GM12878 (cell line): ENCODE measurements around the gene ARAP3. TPM values are rescaled to one million over a fixed set of nuclear protein-coding genes. Genes with fewer than 3 reads are reported as not detected.

Source experiments
- ATAC-seq: fragments of 200-7000 bp; cut with Tn5 transposase; 3 replicates; pipeline ENCODE4 v1.9.1; 2020; ENCODE audit warnings: mild to moderate bottlenecking, moderate library complexity
- BruUV-seq: library from RNA; stranded (reverse); fragments of 400-500 nt; replicated peaks from 2 replicates; lab custom pipeline; 2021; lab: Mats Ljungman, UMichigan
- CTCF ChIA-PET: fragments of 300-600 bp; sonication (Branson Sonifier 250); formaldehyde crosslinking; extraction: SDS; loops from one replicate; lab custom pipeline; 2021; ENCODE audit warnings: inconsistent platforms; lab: Yijun Ruan, JAX
- POLR2A ChIA-PET: fragments of 350-600 bp; formaldehyde crosslinking; extraction: SDS; loops from one replicate; lab custom pipeline; 2021; ENCODE audit warnings: inconsistent platforms; lab: Charles Lee
- RAD21 ChIA-PET: fragments of 300-600 bp; sonication (Branson Sonifier 250); formaldehyde crosslinking; loops from one replicate; lab custom pipeline; 2023; ENCODE audit warnings: antibody characterized with exemption; ENCODE audit not compliant: unreplicated experiment; lab: Charles Lee
- SMC1A ChIA-PET: fragments of 300-600 bp; sonication (Branson Sonifier 250); formaldehyde crosslinking; loops from one replicate; lab custom pipeline; 2023; ENCODE audit not compliant: unreplicated experiment, uncharacterized antibody; lab: Charles Lee
- DNase-seq: peaks from one replicate; pipeline ENCODE4 v3.0.0-alpha.2; 2011; ENCODE audit warnings: low read depth, low spot score
- FAIRE-seq: peaks from 3 replicates; lab custom pipeline; 2011; peaks lifted over from hg19 to GRCh38; lab: Jason Lieb, UNC
- H2AFZ ChIP-seq: 2 replicates; pipeline ENCODE4 v1.6.0; 2011; ENCODE audit warnings: low read depth, low read length, control low read depth; ENCODE audit not compliant: control insufficient read depth
- H3K27ac ChIP-seq: 2 replicates; pipeline ENCODE4 v1.5.1; 2011; ENCODE audit warnings: control low read depth; ENCODE audit not compliant: control insufficient read depth, insufficient read depth
- H3K27me3 ChIP-seq, 2 experiments: replicated peaks in 1 of 2; 2 replicates each; pipeline versions ENCODE4 v1.6.0 to v1.6.1; 2011; ENCODE audit warnings: low read length in 1 of 2; ENCODE audit not compliant: control insufficient read depth in 2 of 2, insufficient read depth in 2 of 2
- H3K36me3 ChIP-seq, 2 experiments: 2 replicates each; pipeline ENCODE4 v1.5.1; 2011; ENCODE audit warnings: low read length in 1 of 2; ENCODE audit not compliant: control insufficient read depth in 2 of 2, insufficient read depth in 2 of 2
- H3K4me1 ChIP-seq: 2 replicates; pipeline ENCODE4 v1.6.1; 2011; ENCODE audit warnings: mild to moderate bottlenecking, low read length, moderate library complexity, mixed read lengths; ENCODE audit not compliant: control insufficient read depth, insufficient read depth
- H3K4me2 ChIP-seq: 2 replicates; pipeline ENCODE4 v1.6.0; 2011; ENCODE audit warnings: control low read depth; ENCODE audit not compliant: control insufficient read depth, insufficient read depth
- H3K4me3 ChIP-seq: fragments of 200-600 bp; sonication (generic); 2 replicates; pipeline ENCODE4 v1.5.1; 2016
- H3K79me2 ChIP-seq: 2 replicates; pipeline ENCODE4 v1.6.0; 2011; ENCODE audit warnings: low read length; ENCODE audit not compliant: control insufficient read depth, insufficient read depth
- H3K9ac ChIP-seq: 2 replicates; pipeline ENCODE4 v1.8.0; 2011; ENCODE audit warnings: low read length, control low read depth, mixed read lengths; ENCODE audit not compliant: control insufficient read depth, insufficient read depth
- H3K9me3 ChIP-seq: replicated peaks from 3 replicates; pipeline ENCODE4 v1.5.1; 2011; ENCODE audit warnings: mild to moderate bottlenecking, low read length; ENCODE audit not compliant: control insufficient read depth, insufficient read depth
- H4K20me1 ChIP-seq: 2 replicates; pipeline ENCODE4 v1.6.0; 2011; ENCODE audit not compliant: control insufficient read depth, insufficient read depth
- ATF7 ChIP-seq: fragments of 450-650 bp; IDR thresholded peaks from 2 replicates; pipeline ENCODE4 v1.6.1; 2016; ENCODE audit warnings: low read depth, mild to moderate bottlenecking
- CEBPB ChIP-seq, 2 experiments: fragments of 150-350 bp in 1 of 2; IDR thresholded peaks; 2 replicates each; pipeline ENCODE4 v1.6.1; 2012 to 2014; ENCODE audit warnings: low read depth in 2 of 2, low read length in 2 of 2, borderline replicate concordance in 1 of 2, inconsistent platforms in 1 of 2
- CREM ChIP-seq: IDR thresholded peaks from 2 replicates; pipeline ENCODE4 v1.6.1; 2014; ENCODE audit warnings: antibody characterized with exemption, low read depth
- GABPA ChIP-seq: IDR thresholded peaks from 2 replicates; pipeline ENCODE4 v1.6.1; 2014; ENCODE audit warnings: antibody characterized with exemption, low read depth, mild to moderate bottlenecking, inconsistent platforms
- HCFC1 ChIP-seq: fragments of 150-350 bp; IDR thresholded peaks from 2 replicates; pipeline ENCODE4 v1.6.1; 2014; ENCODE audit warnings: low read length
- MTA2 ChIP-seq: fragments of 450-650 bp; IDR thresholded peaks from 2 replicates; pipeline ENCODE4 v1.6.1; 2016; ENCODE audit warnings: low read depth, mild to moderate bottlenecking, moderate library complexity
- MYC ChIP-seq: IDR thresholded peaks from 2 replicates; pipeline ENCODE4 v1.6.1; 2011; ENCODE audit warnings: mild to moderate bottlenecking, low read length, moderate library complexity, inconsistent platforms; ENCODE audit not compliant: insufficient read depth, insufficient replicate concordance, insufficient read length, severe bottlenecking
- TBL1XR1 ChIP-seq: IDR thresholded peaks from 2 replicates; pipeline ENCODE4 v1.6.1; 2012; ENCODE audit warnings: low read depth, low read length, improper control_type of control experiment
- WGBS: methylation state at CpG from one replicate; pipeline ENCODE4 v1.1.6; 2016; ENCODE audit warnings: low lambda C conversion rate; ENCODE audit not compliant: insufficient replicate concordance, insufficient coverage; ENCODE audit errors: missing lambda C conversion rate; 5-methylcytosine and 5-hydroxymethylcytosine counted together
- in situ Hi-C: fragments of 300-500 bp; cut with MboI; formaldehyde crosslinking; loops from 9 replicates; pipeline ENCODE4 v1.14.3; 2018; ENCODE audit warnings: mixed read lengths
- intact Hi-C: fragments of 100-400 bp; cut with micrococcal nuclease; formaldehyde crosslinking; loops from one replicate; pipeline ENCODE4 v1.14.2; 2022; ENCODE audit not compliant: unreplicated experiment
- polyA plus RNA-seq, 11 experiments: library from polyadenylated mRNA; depleted of rRNA in 4 of 11; unstranded in 6 of 11; stranded (reverse) in 5 of 11; fragments of >200 nt; fragmentation: Nextera tagmentation in 4 of 11; fragmentation: Illumina TruSeq in 1 of 11; extraction: Ambion mirVana in 4 of 11; extraction: Trizol in 1 of 11; gene quantifications; 1 replicate in 1 of 11; 2 replicates in 10 of 11; pipeline versions ENCODE4 v1.2.1 to v1.2.3, GENCODE V29; 2011 to 2016; ENCODE audit warnings: inconsistent platforms in 2 of 11, missing spikeins in 2 of 11, low read depth in 1 of 11
- total RNA-seq, 4 experiments: library from RNA; depleted of rRNA in 3 of 4; stranded (reverse); fragments of >200 nt in 3 of 4; fragmentation: Illumina TruSeq in 1 of 4; extraction: Trizol in 1 of 4; gene quantifications; 2 replicates each; pipeline versions ENCODE4 v1.2.1 to v1.2.3, GENCODE V29; 2013 to 2021
- TF ChIP-seq, protein P1 (sequence below): fragments of 450-650 bp; IDR thresholded peaks from 2 replicates; pipeline ENCODE4 v1.6.1; 2017; ENCODE audit warnings: low read depth, mild to moderate bottlenecking, moderate library complexity
- TF ChIP-seq, protein P2 (sequence below), 3 experiments: IDR thresholded peaks in 2 of 3; conservative IDR thresholded peaks in 1 of 3; 2 replicates each; pipeline ENCODE4 v1.5.1; 2011; ENCODE audit warnings: low read depth in 3 of 3, low read length in 3 of 3, mild to moderate bottlenecking in 3 of 3, control low read depth in 2 of 3, moderate library complexity in 2 of 3, inconsistent platforms in 1 of 3, mixed read lengths in 1 of 3; ENCODE audit not compliant: control insufficient read depth in 2 of 3, insufficient read depth in 1 of 3; ENCODE audit errors: extremely low read depth in 1 of 3

ARAP3 gene
- total and polyA plus RNA-seq, 10 of the 15 experiments (the other 5 are each of a cell fraction or from before 2014, with no cell fraction given): 0.01 to 0.08 TPM; not detected in 8

DNA sequence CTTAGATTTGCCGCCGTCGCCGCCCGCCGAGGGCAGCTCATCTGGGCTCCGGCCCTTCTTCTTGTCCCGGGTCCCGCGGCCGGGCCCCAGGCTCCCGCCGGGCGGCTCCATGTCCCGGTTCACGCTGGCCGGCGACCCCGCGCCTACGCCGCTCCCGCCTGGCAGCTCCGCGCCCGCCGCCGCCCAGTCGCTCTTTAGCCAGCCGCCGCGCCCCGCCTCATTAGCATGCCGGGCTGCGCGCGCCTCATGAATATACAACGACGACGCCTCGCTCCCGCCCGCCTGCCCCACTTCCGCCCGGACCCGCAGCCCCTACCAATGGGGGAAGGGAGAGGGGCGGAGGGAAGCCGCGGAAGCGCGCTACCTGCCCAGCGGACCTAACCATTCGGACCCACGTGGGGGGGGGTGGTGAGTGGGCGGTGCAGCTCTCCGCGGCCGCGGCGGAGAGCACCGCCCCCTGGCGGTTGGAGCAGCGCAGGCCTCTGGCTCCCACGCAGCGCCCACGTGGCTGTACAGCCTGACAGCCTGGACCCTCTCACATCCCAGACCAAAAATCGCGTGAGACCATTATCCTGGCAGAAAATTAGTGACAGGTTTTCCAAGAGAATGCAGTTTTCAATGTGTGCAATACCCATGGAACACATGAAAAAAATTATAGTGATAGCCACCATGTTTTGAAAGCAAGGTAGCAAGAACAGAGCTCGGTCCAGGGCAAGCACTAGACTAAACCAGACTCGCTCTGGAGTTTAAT, 63.1 kb downstream of the ARAP3 start, which contains the start of gene DIAPH1 (continued):
- TF ChIP-seq CEBPB (IDR thresholded peaks at IDR 0.05; ENCODE audit: borderline replicate concordance in 1 of 2, low read depth in 2 of 2, low read length in 2 of 2): no peak
- peak; percentile 79 for TF ChIP-seq GABPA
- TF ChIP-seq ATF7: peak; percentile 95
- peak; percentile 75; the same call in 1 of the 2 replicates for TF ChIP-seq CREM
- TF ChIP-seq MYC: peak; percentile 95
- TF ChIP-seq, protein P1, sequence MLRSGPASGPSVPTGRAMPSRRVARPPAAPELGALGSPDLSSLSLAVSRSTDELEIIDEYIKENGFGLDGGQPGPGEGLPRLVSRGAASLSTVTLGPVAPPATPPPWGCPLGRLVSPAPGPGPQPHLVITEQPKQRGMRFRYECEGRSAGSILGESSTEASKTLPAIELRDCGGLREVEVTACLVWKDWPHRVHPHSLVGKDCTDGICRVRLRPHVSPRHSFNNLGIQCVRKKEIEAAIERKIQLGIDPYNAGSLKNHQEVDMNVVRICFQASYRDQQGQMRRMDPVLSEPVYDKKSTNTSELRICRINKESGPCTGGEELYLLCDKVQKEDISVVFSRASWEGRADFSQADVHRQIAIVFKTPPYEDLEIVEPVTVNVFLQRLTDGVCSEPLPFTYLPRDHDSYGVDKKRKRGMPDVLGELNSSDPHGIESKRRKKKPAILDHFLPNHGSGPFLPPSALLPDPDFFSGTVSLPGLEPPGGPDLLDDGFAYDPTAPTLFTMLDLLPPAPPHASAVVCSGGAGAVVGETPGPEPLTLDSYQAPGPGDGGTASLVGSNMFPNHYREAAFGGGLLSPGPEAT: peak; percentile 61; the same call in 1 of the 2 replicates

DNA sequence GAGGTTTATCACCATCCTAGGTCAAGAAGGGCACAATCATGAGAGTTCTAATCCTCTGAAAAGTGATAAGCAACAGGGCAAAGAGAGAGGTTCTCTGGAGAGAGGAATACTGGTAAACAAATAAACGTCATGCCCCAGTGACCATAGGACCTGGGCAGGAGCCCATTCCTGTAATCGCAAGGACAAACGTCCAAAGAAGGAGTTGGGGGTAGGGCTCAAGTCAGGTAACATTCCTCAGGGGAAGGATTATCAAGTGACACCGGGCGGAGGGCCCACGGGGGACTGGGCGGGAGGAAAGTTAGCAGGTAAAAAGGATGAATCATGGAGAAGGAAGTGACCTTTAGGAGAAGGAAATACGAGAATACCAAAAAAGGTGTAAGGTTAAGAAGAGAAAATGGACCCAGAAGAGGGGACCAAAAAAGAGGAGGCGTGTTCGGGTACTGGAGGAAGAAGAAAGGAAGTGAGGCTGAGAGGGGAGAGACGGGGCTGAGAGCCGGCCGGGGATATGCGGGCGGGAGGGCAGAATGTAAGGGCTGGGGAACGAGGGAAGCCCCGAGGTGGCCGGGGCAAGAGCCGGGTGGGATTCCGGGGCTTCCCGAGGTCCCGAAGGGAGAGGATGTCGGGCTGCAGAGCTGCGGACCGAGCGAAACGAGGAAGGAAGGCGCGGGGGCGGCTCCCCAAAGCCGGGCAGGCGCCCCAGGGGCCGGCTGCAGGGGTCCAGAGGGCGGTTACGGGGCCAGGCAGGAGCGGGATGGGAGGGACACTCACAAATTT, 63.8 kb downstream of the ARAP3 start:
- no peaks in the 10 kb centered on the region for H4K20me1 ChIP-seq
- no peaks in the 10 kb centered on the region for H3K27me3 ChIP-seq
- ChIA-PET CTCF (interaction anchor here (0.7 to 15.5 kb wide), 23 partner anchors 13 to 351 kb away, joined by 3 to 517 read pairs (median 7); partner anchors contain the start of genes FCHSD1, HDAC3, PCDHGA10 and RELL2), RAD21 (interaction anchor here (0.7 to 9.9 kb wide), 17 partner anchors 11 to 352 kb away, joined by 3 to 299 read pairs (median 10); partner anchors contain the start of genes FCHSD1, HDAC3 and RELL2), SMC1A (interaction anchor here (1.2 to 14.0 kb wide), 14 partner anchors 13 to 306 kb away, joined by 3 to 245 read pairs (median 7); partner anchors contain the start of genes DELE1, FCHSD1, HDAC3 and PCDHGA10), POLR2A (interaction anchor here (1.0 to 13.9 kb wide), 13 partner anchors 10 to 351 kb away, joined by 3 to 215 read pairs (median 11); partner anchors contain the start of genes FCHSD1, HDAC3, RELL2 and RNF14)
- peaks cover 5 to 18% of the 10 kb centered on the region in 2 experiments for H3K36me3 ChIP-seq
- no peak for FAIRE-seq
- in situ Hi-C loops: loop anchor here (25.0 kb wide), 2 partner anchors 1206 to 1581 kb away; partner anchors contain the start of genes ANKHD1 and NRG2
- H3K27ac ChIP-seq: peak overlapping the region; percentile 84
- no TSS peak for BruUV-seq
- no peaks in the 10 kb centered on the region for H3K9me3 ChIP-seq
- DNase-seq: no peak
- H2AFZ ChIP-seq: peak overlapping the region; percentile 60
- peak; percentile 58 for ATAC-seq
- H3K9ac ChIP-seq: peak overlapping the region; percentile 87
- intact Hi-C loops: loop anchor here (2.0 to 10.0 kb wide), 2 partner anchors 17 to 903 kb away; no protein-coding TSS in a partner anchor
- H3K4me3 ChIP-seq: peak overlapping the region; percentile 89
- WGBS: 1% methylated on average over 31 of the region's 36 CpGs
- H3K79me2 ChIP-seq: peaks cover 49% of the 10 kb centered on the region
- H3K4me1 ChIP-seq: peaks cover 10% of the 10 kb centered on the region
- peak overlapping the region; percentile 91 for H3K4me2 ChIP-seq
- TF ChIP-seq, protein P1: peak; percentile 73
- TF ChIP-seq, protein P2, sequence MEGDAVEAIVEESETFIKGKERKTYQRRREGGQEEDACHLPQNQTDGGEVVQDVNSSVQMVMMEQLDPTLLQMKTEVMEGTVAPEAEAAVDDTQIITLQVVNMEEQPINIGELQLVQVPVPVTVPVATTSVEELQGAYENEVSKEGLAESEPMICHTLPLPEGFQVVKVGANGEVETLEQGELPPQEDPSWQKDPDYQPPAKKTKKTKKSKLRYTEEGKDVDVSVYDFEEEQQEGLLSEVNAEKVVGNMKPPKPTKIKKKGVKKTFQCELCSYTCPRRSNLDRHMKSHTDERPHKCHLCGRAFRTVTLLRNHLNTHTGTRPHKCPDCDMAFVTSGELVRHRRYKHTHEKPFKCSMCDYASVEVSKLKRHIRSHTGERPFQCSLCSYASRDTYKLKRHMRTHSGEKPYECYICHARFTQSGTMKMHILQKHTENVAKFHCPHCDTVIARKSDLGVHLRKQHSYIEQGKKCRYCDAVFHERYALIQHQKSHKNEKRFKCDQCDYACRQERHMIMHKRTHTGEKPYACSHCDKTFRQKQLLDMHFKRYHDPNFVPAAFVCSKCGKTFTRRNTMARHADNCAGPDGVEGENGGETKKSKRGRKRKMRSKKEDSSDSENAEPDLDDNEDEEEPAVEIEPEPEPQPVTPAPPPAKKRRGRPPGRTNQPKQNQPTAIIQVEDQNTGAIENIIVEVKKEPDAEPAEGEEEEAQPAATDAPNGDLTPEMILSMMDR (IDR thresholded peaks at IDR 0.05 in 2 of 3, conservative IDR thresholded peaks at IDR 0.05 in 1 of 3; ENCODE audit: control insufficient read depth in 2 of 3, extremely low read depth in 1 of 3, insufficient read depth in 1 of 3, low read depth in 3 of 3, low read length in 3 of 3): no peak
- peak; percentile 75 for TF ChIP-seq GABPA
- TF ChIP-seq TBL1XR1: 0 out of 2 replicates have a peak, but pooled peaks have one; percentile 5
- peak; percentile 34; the same call in 1 of the 2 replicates for TF ChIP-seq MTA2
- TF ChIP-seq HCFC1: 0 out of 2 replicates have a peak, but pooled peaks have one; percentile 18
